H1 (cell line): ENCODE results near the gene FAM53A. TPM values are rescaled to one million over a fixed set of nuclear protein-coding genes. Genes with fewer than 3 reads are reported as not detected.

Experiments
- CBX8 ChIP-seq: fragments of 300-800, 300-1000 bp; sonication (generic); IDR thresholded peaks from 2 replicates; pipeline ENCODE4 v1.7.1; 2016; ENCODE audit warnings: low read depth, low read length, borderline replicate concordance
- CTBP2 ChIP-seq: IDR thresholded peaks from 2 replicates; pipeline ENCODE4 v1.7.0; 2011; ENCODE audit warnings: borderline replicate concordance, mild to moderate bottlenecking, moderate library complexity, mixed read lengths, low read length; ENCODE audit not compliant: insufficient read depth, insufficient read length
- EP300 ChIP-seq, 2 experiments: IDR thresholded peaks; 1 replicate in 1 of 2; 2 replicates in 1 of 2; pipeline ENCODE4 v1.6.1; 2011 to 2012; ENCODE audit warnings: low read depth in 2 of 2, low read length in 2 of 2, mild to moderate bottlenecking in 2 of 2, borderline replicate concordance in 1 of 2, inconsistent platforms in 1 of 2, moderate library complexity in 1 of 2
- GTF2F1 ChIP-seq: IDR thresholded peaks from 2 replicates; pipeline ENCODE4 v1.6.1; 2012; ENCODE audit warnings: low read depth, low read length, improper control_type of control experiment, borderline replicate concordance
- HDAC6 ChIP-seq: IDR thresholded peaks from one replicate; pipeline ENCODE4 v1.7.1; 2012; ENCODE audit warnings: low read depth, mild to moderate bottlenecking, inconsistent platforms, low read length, moderate library complexity
- KDM4A ChIP-seq: IDR thresholded peaks from one replicate; pipeline ENCODE4 v1.7.1; 2012; ENCODE audit warnings: low read depth, mild to moderate bottlenecking, moderate library complexity, low read length, inconsistent platforms; ENCODE audit not compliant: severe bottlenecking
- KDM5A ChIP-seq: fragments of 200-600 bp; IDR thresholded peaks from 2 replicates; pipeline ENCODE4 v1.7.1; 2012; ENCODE audit warnings: mild to moderate bottlenecking, low read length, inconsistent platforms, mixed read lengths
- TEAD4 ChIP-seq: IDR thresholded peaks from 2 replicates; pipeline ENCODE4 v1.6.1; 2012; ENCODE audit warnings: low read depth, low read length, inconsistent platforms, mixed read lengths
- polyA plus RNA-seq, 7 experiments: library from polyadenylated mRNA; depleted of rRNA in 3 of 7; stranded (reverse) in 5 of 7; unstranded in 2 of 7; fragments of >200 nt in 5 of 7; fragments of 200-250 nt in 2 of 7; gene quantifications; 1 replicate in 5 of 7; 2 replicates in 1 of 7; 4 replicates in 1 of 7; pipeline versions ENCODE4 v1.2.1 to v1.2.3, GENCODE V29; 2011 to 2013; ENCODE audit warnings: missing spikeins in 2 of 7, mixed read lengths in 2 of 7
- total RNA-seq: library from RNA; stranded (reverse); fragmentation: NEBNext Ultra II Directional; extraction: Animal tissue kit (Norgen Biotek cat#: 25700); gene quantifications from 2 replicates; pipeline ENCODE4 v1.2.1, GENCODE V29; 2021
- TF ChIP-seq, protein P1 (sequence below): fragments of 300-600 bp; sonication (generic); IDR thresholded peaks from 2 replicates; pipeline ENCODE4 v1.7.1; 2012; ENCODE audit warnings: low read length, moderate library complexity, mild to moderate bottlenecking, inconsistent platforms; ENCODE audit not compliant: insufficient replicate concordance

FAM53A gene
- total and polyA plus RNA-seq, 2 of the 8 experiments (the other 6 are each of a cell fraction or from before 2014, with no cell fraction given), result 1.9 to 2.0 TPM

DNA sequence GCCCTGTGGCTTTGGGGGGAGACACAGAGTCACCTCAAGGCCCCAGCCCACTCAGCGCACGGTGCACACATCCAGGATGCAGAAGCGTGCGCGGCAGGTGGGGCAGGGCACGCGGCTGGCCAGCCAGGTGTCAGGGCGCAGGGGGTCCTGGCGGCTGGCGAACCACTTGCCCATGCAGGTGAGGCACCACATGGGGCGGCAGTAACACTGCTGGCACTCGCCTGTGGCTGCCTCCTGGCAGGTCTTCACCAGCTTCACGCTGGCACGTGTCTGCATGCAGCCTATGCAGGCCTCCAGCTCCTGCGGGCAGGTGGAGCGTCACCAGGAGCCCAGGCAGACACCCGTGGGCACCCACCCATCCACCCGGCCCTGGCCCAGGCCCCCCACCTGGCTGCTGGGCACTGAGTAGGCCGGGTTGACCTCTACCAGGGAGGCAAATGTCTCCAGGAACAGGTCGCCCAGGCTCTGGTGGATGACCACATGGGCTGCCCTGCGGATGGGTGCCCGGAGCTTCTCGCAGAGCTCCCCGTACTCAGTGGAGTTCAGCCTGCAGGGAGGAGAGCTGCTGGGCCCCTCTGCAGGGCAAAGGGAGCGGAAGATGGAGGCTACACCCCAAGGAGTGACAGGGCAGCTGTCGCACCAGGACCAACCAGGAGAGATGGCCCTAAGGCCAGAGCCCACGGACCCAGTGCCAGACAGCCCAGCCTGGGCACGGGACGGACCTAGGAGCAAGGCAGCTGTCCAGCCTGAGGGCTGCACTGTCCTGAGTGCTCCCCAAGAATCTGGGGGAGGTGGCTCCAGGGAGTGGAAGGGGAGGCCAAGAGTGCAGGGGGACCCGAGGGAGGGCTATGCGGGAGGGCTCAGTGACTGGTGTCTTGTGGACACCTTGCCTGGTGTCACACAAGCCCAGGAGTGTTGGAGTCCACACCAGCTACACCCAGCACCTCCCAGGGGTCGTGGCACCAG, 33.3 kb upstream of the FAM53A start (continued):
- TF ChIP-seq KDM5A (no peak), HDAC6 (no peak), TEAD4 (no peak), KDM4A (no peak), CTBP2 (no peak), GTF2F1 (no peak), EP300 (IDR thresholded peaks at IDR 0.05; ENCODE audit: borderline replicate concordance in 1 of 2, low read depth in 2 of 2, low read length in 2 of 2) (no peak), CBX8 (no peak)
- TF ChIP-seq, protein P1, sequence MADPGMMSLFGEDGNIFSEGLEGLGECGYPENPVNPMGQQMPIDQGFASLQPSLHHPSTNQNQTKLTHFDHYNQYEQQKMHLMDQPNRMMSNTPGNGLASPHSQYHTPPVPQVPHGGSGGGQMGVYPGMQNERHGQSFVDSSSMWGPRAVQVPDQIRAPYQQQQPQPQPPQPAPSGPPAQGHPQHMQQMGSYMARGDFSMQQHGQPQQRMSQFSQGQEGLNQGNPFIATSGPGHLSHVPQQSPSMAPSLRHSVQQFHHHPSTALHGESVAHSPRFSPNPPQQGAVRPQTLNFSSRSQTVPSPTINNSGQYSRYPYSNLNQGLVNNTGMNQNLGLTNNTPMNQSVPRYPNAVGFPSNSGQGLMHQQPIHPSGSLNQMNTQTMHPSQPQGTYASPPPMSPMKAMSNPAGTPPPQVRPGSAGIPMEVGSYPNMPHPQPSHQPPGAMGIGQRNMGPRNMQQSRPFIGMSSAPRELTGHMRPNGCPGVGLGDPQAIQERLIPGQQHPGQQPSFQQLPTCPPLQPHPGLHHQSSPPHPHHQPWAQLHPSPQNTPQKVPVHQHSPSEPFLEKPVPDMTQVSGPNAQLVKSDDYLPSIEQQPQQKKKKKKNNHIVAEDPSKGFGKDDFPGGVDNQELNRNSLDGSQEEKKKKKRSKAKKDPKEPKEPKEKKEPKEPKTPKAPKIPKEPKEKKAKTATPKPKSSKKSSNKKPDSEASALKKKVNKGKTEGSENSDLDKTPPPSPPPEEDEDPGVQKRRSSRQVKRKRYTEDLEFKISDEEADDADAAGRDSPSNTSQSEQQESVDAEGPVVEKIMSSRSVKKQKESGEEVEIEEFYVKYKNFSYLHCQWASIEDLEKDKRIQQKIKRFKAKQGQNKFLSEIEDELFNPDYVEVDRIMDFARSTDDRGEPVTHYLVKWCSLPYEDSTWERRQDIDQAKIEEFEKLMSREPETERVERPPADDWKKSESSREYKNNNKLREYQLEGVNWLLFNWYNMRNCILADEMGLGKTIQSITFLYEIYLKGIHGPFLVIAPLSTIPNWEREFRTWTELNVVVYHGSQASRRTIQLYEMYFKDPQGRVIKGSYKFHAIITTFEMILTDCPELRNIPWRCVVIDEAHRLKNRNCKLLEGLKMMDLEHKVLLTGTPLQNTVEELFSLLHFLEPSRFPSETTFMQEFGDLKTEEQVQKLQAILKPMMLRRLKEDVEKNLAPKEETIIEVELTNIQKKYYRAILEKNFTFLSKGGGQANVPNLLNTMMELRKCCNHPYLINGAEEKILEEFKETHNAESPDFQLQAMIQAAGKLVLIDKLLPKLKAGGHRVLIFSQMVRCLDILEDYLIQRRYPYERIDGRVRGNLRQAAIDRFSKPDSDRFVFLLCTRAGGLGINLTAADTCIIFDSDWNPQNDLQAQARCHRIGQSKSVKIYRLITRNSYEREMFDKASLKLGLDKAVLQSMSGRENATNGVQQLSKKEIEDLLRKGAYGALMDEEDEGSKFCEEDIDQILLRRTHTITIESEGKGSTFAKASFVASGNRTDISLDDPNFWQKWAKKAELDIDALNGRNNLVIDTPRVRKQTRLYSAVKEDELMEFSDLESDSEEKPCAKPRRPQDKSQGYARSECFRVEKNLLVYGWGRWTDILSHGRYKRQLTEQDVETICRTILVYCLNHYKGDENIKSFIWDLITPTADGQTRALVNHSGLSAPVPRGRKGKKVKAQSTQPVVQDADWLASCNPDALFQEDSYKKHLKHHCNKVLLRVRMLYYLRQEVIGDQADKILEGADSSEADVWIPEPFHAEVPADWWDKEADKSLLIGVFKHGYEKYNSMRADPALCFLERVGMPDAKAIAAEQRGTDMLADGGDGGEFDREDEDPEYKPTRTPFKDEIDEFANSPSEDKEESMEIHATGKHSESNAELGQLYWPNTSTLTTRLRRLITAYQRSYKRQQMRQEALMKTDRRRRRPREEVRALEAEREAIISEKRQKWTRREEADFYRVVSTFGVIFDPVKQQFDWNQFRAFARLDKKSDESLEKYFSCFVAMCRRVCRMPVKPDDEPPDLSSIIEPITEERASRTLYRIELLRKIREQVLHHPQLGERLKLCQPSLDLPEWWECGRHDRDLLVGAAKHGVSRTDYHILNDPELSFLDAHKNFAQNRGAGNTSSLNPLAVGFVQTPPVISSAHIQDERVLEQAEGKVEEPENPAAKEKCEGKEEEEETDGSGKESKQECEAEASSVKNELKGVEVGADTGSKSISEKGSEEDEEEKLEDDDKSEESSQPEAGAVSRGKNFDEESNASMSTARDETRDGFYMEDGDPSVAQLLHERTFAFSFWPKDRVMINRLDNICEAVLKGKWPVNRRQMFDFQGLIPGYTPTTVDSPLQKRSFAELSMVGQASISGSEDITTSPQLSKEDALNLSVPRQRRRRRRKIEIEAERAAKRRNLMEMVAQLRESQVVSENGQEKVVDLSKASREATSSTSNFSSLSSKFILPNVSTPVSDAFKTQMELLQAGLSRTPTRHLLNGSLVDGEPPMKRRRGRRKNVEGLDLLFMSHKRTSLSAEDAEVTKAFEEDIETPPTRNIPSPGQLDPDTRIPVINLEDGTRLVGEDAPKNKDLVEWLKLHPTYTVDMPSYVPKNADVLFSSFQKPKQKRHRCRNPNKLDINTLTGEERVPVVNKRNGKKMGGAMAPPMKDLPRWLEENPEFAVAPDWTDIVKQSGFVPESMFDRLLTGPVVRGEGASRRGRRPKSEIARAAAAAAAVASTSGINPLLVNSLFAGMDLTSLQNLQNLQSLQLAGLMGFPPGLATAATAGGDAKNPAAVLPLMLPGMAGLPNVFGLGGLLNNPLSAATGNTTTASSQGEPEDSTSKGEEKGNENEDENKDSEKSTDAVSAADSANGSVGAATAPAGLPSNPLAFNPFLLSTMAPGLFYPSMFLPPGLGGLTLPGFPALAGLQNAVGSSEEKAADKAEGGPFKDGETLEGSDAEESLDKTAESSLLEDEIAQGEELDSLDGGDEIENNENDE, result no peak
